Stimulated activated CD8-positive, alpha-beta memory T cell treated with anti-CD3 and anti-CD28 coated beads, Interleukin-4, amount 100 ng/mL, for 4 hours (primary cell): ENCODE measurements around the gene COL6A3.

Source experiments
- DNase-seq, 2 donors: peaks; one replicate each; pipeline ENCODE4 v3.0.0-alpha.2; 2020; ENCODE audit warnings: low read depth in 2 of 2, low spot score in 1 of 2

The COL6A3 gene, protein sequence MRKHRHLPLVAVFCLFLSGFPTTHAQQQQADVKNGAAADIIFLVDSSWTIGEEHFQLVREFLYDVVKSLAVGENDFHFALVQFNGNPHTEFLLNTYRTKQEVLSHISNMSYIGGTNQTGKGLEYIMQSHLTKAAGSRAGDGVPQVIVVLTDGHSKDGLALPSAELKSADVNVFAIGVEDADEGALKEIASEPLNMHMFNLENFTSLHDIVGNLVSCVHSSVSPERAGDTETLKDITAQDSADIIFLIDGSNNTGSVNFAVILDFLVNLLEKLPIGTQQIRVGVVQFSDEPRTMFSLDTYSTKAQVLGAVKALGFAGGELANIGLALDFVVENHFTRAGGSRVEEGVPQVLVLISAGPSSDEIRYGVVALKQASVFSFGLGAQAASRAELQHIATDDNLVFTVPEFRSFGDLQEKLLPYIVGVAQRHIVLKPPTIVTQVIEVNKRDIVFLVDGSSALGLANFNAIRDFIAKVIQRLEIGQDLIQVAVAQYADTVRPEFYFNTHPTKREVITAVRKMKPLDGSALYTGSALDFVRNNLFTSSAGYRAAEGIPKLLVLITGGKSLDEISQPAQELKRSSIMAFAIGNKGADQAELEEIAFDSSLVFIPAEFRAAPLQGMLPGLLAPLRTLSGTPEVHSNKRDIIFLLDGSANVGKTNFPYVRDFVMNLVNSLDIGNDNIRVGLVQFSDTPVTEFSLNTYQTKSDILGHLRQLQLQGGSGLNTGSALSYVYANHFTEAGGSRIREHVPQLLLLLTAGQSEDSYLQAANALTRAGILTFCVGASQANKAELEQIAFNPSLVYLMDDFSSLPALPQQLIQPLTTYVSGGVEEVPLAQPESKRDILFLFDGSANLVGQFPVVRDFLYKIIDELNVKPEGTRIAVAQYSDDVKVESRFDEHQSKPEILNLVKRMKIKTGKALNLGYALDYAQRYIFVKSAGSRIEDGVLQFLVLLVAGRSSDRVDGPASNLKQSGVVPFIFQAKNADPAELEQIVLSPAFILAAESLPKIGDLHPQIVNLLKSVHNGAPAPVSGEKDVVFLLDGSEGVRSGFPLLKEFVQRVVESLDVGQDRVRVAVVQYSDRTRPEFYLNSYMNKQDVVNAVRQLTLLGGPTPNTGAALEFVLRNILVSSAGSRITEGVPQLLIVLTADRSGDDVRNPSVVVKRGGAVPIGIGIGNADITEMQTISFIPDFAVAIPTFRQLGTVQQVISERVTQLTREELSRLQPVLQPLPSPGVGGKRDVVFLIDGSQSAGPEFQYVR (N-terminal part only)

DNA sequence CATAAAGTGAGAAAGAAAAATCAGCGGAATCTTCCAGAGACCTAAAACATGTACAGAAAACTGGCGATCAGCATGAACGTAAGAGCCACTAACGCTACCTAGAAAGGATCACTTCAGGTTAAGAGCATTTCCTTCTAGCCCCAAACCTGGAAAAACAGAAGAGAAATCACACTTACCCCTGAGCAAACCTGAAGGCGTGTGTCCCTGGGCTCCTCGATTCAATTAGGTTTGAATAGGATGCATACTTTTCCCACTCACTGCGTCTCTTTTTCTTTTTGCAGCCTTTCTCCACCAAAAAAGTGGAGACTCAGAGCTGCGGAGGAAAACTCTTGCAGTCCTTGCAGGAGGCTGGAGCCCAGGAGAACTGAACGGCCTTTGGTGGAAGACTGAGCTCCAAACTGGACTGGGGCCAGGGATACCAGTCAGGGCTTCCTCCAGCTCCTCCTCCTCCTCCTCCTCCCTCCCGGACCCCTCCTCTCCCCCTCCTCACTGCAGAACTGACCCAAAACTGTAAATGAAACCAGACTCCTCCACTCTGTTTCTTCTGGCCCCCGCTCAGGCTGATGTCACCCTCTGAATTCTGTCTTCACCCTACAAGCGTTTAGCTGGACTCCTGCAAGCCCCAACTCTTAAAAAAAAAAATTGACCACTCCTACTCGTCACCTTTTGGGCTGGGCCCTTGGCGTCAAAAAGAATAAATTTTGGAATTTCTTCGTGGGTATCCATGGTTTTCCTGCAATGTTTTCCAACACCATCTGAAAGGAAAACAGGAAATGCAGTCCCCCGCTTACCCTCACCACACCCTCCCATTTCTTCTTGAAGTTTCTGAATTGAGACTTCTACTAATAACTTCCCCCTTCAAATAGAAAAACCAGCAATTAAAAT is at the start of gene COL6A3:
COL6A3 (minus strand) TSS at position 388 of the 885 bp plus-strand sequence. CDS start 17,347 bp downstream, outside the sequence.
- DNase-seq: no peak

DNA sequence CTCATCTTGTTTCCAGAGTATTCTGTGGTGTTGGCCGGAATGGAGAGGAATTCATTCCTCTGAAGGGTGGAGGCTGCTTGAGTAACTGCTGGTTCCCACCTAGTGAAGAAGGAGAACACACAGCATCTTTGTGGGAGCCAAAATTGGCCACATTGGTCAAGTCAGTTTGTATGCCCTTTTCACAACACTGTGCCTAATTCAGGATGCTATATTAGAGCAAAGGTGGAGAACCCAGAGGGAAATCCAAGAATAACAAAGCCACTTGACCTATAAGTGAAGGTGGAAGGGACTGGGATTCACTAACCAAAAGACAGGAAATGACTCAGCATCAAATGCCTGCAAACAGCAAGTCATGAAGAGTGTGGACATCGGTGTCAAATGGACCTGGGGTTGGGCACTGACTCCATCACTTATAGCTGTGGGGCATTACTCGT is 45.8 kb upstream of the COL6A3 start:
- DNase-seq: no peak

DNA sequence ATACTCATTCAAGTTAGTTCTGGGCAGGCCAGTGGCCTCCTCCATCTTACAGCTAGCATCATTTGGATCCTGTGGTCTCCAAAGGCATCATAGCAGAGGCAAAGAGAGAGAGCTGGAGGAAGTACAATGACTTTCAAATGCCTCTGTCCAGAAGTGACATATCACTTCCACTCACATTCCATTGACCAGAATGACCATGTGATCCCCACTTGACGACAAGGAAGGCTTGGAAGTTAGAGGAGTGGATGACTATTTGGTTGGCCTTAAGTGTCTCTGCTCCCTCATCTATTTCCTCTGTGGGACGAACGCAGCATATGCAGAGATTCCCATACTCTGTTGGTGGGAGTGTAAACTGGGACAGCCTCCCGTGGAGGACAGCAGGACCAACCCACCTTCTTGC is 45.3 kb upstream of the COL6A3 start:
- DNase-seq: no peak

DNA sequence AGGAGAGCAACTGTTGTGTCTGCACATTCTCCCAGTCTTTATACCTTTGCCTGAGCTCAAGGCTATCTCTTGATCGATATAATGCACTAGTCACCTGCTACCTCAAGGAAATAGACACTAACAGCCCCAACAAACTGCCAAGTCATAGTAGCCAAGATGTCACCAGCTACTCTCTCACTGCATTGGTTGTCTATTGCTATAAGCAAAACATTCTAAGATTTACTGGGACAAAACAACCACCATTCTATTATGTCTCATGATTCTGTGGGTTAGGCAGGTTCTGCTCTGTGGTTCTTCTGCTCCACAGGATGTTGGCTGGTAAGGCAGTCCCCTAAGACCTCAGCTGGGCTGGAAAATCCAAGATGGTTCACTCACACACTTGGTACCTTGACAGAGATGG is 44.6 kb upstream of the COL6A3 start:
- DNase-seq: no peak

DNA sequence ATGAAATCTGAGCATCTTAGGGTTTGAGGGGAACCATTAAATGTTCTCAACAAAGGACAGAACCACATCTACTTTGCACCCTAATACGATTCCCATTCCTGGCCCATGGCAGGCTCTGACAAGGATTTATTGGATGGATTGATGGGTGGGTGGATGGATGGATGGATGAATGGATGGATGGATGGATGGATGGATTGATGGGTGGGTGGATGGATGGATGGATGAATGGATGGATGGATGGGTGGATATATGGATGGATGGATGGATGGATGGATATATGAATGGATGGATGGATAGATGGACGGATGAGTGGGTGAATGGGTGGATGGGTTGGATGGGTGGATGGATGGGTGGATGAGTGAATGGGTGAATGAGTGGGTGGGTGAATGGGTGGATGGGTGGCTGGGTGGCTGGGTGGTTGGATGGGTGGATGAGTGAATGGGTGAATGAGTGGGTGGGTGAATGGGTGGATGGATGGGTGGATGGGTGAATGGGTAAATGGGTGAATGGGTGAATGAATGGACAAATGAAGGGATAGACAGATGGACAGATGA is 43.5 kb upstream of the COL6A3 start:
- no peak for DNase-seq

DNA sequence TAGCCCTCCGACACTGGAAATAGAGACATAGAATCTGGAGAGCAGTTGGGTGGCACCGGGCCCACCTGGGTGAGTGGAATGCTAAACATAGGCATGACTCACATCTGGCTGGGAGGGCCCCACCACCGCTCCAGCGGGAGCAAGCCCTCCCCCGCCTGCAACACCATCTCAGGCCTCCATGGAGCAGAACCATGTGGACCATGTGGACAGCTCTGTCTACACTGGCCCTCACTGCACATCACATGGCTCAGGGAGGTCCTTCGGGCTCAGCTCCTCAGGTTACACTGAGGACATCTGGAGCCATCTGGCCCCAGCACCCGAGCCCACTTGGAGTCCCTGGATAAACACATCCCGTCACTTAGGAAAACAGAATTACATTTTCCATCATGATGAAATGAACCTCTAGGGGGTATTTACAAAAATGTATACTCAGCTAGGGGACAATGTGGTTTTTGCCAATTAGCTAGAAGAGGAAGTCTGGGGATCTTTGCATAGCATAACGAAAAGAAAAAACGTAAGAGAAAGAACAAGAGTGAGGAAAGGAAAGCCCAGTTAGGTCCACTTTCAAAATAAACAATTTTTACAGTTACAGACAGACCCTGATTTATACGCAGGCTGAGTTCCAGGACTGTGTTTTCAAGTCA is 42.4 kb upstream of the COL6A3 start:
- DNase-seq: no peak

DNA sequence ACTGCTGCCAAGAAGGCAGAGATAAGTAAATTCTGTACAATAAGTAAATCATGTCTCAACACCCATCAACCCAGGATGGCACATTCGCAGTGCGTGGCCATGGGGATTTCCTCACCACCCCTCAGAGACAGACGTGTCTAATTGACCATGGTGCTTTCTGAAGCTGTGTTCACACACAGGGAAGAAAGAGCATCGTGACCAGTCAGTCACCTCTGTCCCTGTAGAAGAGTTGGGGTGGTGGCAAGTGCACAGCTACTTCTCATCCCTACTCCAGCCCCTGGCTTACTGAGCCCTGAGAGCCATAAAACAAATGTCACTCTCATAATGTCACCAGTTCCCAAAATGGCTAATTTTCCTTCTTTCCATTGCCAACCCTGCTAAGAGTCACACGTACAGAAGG is 41.8 kb upstream of the COL6A3 start:
- DNase-seq: no peak

DNA sequence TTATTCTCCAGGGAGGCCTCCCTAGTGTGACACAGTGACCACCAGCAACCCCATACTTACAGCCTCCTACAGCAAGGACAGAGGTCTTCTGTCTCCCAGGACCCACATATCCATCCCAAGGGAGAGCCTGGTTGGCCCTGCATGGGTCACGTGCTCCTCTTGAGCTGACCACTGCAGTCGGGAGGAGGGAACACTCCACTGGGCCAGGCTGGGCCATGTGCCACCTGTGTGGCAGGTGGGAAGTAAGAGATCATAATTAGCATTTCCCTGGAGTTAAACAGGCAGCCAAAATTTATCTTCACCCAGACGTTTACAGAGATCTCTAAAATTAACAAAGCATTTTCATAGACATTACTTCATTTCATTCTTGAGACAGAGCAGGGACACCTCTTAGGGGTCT is 39.7 kb upstream of the COL6A3 start:
- no peak for DNase-seq

DNA sequence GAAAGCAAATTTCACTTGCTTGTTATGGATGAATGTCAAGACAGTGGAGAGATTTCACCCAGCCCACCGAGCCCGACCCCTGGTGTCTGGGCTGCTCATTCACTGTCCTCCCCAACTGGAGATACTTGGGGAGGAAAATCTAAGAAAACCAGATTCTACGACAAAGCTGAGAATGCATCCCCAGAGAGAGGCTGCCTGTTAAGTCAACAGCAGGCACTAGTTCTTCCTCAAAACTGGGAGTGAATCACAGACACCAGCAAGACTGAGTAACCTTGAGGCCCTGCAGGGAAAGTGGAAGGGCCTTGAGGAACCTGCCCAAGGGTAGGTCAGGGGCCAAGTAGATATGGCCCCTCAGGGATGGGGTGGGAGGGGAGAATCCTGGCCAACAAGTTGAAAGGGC is 38.9 kb upstream of the COL6A3 start:
- no peak for DNase-seq

DNA sequence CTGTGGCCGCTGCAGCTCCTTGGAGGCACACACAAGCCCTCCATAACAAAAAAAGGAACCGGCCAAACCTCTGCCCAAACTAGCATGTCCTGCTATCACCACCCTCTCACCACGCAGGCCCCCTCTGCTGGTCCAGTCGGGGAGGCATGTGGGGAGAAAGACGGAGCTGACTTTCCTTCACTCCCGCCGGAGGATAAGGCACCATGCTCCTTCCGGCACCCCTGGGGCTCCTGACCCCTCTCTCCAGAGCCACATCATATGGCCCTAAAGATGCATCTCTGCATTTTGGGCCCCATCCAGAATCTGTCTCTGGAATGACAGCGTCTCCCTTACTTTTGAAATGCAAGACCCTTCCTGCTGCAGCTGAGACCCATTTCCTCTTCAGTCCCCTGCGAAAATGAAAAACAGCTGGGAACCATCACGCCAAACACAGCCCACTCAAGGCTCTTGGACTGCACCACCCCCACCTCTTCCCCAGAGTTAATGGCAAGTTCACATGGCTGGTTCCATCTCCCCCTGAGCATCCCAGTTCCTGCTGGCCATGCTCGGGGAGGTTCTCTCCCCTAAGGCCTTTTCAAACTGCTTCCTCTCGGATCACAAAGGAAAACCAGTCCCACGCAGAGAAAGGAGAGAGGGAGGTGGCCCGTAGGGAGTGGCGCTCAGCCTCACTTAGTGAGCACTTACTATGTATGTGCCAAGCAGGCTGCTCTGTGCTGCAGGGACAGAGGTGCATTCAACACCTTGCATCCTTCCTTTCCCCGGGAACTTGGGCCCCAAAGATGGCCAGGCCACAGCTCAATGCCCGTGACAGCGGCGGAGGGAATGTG is 37.9 kb upstream of the COL6A3 start:
- DNase-seq: no peak

DNA sequence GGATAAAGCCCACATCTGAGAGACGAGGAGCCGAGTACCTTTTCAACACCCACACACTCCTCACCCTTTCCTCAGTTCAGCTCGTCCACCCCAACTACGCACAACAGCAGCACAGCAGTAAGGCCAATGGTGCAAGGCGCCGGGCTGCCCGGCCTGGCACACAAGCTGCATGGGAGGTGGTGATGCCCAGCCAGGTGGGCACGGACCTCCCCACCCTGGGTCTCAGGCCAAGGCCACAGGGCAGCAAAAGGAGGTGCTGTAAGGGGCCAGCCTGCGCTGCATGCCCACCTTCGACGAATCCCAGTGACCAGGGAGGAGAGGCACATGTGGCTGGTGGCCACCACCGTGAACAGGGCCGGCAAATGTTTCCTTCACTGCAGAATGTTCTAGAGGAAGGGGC is 36.6 kb upstream of the COL6A3 start:
- DNase-seq: no peak

DNA sequence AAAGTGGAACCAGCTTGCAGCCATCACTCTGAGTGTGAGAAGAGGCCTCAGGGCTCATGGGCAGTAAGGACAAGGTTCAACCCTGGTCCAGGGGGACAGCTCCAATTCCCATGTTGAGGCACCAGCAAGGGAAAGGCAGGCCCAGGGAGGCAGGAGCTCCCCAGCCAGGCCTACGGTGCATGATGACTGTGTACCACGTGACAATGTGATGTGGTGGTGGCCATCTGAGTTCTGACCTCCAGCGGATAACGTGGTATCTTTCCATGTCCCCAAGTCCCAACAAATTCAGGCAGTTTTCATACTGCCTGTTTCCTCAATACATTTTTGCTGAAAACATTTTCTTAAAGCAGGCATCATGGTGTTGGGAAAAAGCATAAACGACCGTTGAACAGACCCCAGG is 36.1 kb upstream of the COL6A3 start:
- DNase-seq: no peak

DNA sequence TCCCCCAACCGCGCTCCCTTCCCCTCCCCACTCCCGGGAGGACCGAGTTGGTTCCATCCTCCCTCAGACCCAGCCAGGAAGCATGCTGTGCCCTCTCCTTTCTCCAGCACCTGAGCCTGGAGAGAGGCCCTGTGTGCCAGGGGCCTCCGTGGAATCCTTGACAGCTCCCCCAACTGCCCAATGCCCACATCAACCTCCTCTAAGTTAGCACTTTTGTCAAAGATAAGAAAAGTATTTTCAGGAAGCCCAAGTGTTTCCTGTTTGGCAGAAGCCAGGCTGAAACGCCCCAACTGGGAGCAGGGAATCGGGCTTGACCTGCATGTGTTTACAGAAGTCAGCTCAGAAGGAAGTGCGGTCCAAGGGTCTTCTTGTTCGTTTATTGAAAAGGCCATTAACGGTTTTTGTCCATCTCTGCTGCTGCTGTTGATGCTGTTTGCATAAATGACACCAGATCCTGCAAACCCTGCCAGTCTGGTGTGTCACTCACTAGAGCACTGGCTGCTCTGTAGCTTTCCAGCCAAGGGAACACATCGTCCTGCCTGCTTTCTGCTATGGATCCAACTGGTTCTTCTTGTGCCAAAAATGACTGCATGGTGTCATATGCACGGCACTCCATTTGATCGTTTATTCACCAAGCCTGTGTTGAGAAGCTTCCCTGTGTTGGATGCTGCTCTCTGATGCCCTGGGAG is 35.4 kb upstream of the COL6A3 start:
- no peak for DNase-seq

DNA sequence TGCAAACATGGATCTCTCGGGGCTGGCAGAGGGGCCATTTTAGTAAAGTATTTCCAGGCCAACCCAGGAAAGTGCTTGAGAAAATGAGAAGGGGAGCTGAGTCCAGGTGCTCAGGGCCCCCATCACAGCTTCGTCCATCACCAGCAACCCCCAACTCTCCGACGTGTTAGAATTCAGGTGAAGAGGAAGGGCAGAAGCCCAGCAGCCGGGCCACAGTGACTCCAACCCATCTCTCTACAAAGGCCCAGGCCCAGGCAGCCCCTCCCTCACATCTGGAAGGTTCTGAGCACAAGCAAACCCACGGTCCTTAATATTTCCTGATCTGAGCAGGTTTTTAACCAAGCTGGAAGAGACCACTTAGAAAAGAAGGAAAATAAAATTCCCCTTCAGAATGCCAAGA is 34.7 kb upstream of the COL6A3 start:
- DNase-seq: no peak

DNA sequence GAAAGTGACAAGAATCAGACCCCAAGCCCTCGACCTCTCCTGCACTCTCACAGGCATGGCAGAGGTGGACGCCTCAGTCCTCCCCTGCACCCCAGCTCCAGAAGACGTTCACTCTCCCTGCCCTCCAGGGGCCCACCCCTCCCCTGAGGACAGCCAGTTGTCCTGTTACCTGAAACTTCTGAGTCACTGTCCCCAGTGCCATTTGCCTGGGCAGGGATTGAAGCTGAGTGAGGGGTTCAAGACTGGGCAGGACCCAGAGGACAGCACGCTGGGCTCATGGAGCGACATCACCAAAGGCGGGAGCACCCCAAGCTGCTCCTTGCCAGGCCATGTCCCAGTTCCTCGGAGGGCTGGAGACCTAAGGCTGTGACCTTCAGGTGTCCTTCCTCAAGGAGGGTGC is 34.2 kb upstream of the COL6A3 start:
- DNase-seq: no peak

DNA sequence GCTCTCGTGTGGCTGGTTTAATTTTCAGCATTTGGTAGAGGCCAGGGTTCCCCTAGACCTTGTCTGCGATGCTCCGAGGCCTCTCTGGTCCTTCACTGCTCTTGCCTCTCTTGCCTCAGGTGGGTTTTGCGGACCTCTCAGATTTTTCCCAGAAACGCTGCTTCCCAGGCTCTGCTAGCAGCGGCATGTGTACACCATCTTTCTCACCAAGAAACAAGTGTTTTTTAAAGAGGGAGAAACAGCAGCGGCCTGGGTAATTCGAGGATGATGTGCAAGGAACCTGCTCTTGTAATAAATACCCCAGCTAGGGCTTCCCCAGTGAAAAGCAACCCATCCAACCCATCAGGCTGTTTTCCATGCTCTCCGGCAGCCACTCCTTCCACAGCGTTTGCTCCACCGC is 33.5 kb upstream of the COL6A3 start:
- DNase-seq: no peak

DNA sequence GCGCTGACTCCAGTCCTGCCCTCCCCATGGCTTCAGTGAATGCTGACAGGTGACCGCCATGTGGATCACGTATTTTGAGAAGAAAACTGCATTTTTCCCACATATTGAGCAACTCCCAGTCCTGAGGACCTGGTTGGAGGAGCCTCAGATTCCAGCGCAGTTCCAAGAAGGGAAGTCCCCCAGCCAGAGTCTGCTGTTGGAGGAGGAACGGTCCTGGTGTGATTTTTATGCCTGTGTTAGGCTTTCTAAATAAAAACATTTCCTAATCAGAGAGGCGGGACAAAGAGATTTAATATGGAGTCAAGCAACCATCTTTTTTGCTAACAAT is 32.3 kb upstream of the COL6A3 start:
- no peak for DNase-seq

DNA sequence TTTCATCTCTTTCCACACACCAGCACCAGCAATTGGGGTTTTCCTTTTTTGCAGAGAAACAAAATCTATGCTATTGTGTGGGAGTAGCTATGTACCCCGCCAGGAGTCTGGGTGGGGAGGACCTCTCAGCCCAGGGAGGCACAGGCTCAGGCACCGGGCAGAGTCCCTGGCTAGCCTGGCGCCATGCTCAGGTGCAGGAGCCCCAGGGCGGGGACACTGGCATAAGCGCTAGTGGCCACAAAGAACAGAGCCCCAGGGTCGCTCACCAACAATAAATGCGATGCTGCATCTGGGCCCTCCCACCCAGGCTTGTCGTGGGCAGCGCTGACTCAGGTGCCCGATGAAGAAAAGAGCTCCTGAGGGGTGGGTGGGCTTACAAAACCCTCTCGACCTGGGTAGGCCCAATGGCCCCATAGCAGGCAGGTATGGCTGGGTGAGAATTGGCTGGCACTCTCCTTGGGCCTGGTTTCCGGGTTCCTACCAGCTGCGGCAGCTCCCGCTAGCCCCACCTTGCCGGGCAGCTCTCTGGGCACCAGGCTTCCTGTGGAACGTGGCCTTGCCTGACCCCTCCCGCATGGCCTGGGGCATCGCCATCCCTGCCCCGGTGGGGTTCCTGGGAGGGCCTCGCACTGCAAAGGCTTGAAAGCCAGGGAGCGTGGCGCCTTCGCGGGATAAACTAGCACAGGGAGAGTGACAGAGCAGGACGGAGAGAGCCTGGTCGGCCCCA is 31.8 kb upstream of the COL6A3 start:
- DNase-seq: no peak
